ENCODE data around the gene KRT84. TPM values are rescaled to one million over a fixed set of nuclear protein-coding genes. Genes with fewer than 3 reads are reported as not detected.
"Not testable (repeated sequence)": the region's sequence is repeated elsewhere in the genome, so short reads cannot be mapped to it uniquely, and the experiment has no call there.

KRT84 gene
- total RNA-seq, 1 experiment from 2014 or later, result not detected

DNA sequence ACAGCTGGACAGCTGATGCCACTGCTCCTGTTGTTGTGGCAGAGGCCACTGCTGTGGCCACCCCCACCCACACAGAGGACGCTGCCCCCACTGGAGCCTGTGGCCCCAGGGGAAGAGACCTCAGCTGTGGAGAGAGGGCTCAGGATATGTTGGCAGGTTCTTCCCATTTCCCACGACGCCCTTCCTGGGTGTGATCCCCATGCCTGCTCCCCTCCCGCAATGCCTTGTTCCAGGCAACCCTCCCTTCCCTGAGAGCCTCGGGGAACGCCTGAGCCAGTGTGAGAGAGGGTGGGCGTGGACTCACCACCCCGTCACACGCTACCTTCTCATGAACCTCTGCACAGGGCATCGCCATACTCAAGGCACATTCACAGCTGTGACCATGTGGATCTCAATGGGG, 26.4 kb upstream of the KRT84 start:
- intact Hi-C loops (cut with micrococcal nuclease; ENCODE audit: unreplicated experiment), result no loop called here
- H3K9me3 Mint-ChIP-seq (ENCODE audit: low read depth, unreplicated experiment), result no peaks in the 10 kb centered on the region
- H3K4me1 Mint-ChIP-seq (ENCODE audit: low read depth, unreplicated experiment), result no peaks in the 10 kb centered on the region
- H3K27ac Mint-ChIP-seq (ENCODE audit: unreplicated experiment), result no peak overlapping the region
- no peak for DNase-seq
- no peak for TF ChIP-seq CTCF (IDR thresholded peaks at IDR 0.05; ENCODE audit: unreplicated experiment)
- peaks cover 49% of the 10 kb centered on the region for H3K27me3 Mint-ChIP-seq (ENCODE audit: unreplicated experiment)
- BruUV-seq (replicated peaks), result no TSS peak
- H3K36me3 Mint-ChIP-seq (ENCODE audit: insufficient read depth, unreplicated experiment), result no peaks in the 10 kb centered on the region
- no peak overlapping the region for H3K4me3 Mint-ChIP-seq (ENCODE audit: low read depth, unreplicated experiment)
- CTCF ChIA-PET, result no interaction called here

GRCh38 chr12:52410589-52411248, 25.3 kb upstream of the KRT84 start:
- H3K4me3 Mint-ChIP-seq (ENCODE audit: low read depth, unreplicated experiment); H3K4me1 Mint-ChIP-seq (ENCODE audit: low read depth, unreplicated experiment); H3K27ac Mint-ChIP-seq (ENCODE audit: unreplicated experiment): not testable (repeated sequence)

DNA sequence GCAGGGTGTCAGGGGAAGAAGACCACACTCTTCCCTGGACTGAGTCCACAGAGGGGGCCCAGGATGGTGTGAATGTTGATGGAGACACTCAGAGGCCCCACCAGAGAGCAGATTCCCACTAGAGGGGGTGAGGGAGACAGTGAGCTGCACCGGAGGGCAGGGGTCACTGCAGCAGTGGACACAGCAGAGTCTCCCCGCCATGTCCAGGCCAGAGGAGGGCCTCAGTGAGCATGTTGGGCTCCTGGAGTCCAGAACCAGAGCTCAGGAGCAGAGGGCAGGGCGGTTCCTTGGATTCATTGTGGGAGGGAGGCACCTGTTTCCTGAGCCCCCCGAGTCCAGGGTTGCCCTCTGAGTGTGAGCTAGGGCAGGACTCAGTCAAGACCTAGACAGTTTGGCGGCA, 22.5 kb upstream of the KRT84 start:
- no peak overlapping the region for H3K4me3 Mint-ChIP-seq (ENCODE audit: low read depth, unreplicated experiment)
- CTCF ChIA-PET, result interaction anchor here (0.7 kb wide), 1 partner anchor 152 kb away, joined by 4 read pairs; no protein-coding TSS in a partner anchor
- TF ChIP-seq CTCF (IDR thresholded peaks at IDR 0.05; ENCODE audit: unreplicated experiment), result no peak
- H3K36me3 Mint-ChIP-seq (ENCODE audit: insufficient read depth, unreplicated experiment), result no peaks in the 10 kb centered on the region
- BruUV-seq (replicated peaks), result no TSS peak
- no peak for DNase-seq
- intact Hi-C loops (cut with micrococcal nuclease; ENCODE audit: unreplicated experiment), result no loop called here
- H3K4me1 Mint-ChIP-seq (ENCODE audit: low read depth, unreplicated experiment), result no peaks in the 10 kb centered on the region
- H3K9me3 Mint-ChIP-seq (ENCODE audit: low read depth, unreplicated experiment), result no peaks in the 10 kb centered on the region
- peaks cover 35% of the 10 kb centered on the region for H3K27me3 Mint-ChIP-seq (ENCODE audit: unreplicated experiment)
- H3K27ac Mint-ChIP-seq (ENCODE audit: unreplicated experiment), result no peak overlapping the region

More at GRCh38 chr12:52410589-52411248, 25.3 kb upstream of the KRT84 start:
- CTCF ChIA-PET; intact Hi-C loops (cut with micrococcal nuclease; ENCODE audit: unreplicated experiment); H3K9me3 Mint-ChIP-seq (ENCODE audit: low read depth, unreplicated experiment); H3K36me3 Mint-ChIP-seq (ENCODE audit: insufficient read depth, unreplicated experiment); BruUV-seq (replicated peaks); DNase-seq: not testable (repeated sequence)
- H3K27me3 Mint-ChIP-seq (ENCODE audit: unreplicated experiment), result peaks cover 47% of the 10 kb centered on the region

DNA sequence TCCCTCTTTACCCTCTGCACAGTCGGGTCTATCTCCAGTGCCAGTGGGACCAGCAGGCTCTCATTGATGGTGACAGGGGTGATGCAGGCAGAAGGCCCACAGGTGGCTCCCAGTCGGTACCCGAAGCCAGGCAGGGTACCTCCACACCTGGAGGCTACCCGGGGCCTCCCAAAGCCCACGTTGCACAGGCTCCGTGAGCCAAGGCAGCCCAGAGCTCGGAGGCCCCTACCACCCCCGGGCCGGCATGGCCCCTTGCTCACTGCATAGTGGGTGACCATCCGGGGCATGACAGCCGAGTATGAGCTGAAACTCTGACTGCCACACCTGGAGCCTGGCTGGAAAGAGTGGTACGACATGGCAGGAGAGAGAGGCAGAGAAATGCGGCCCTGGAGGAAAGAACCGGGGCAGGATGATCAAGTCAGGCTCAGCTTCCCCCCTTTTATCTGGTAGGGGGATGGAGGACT, 20.5 kb upstream of the KRT84 start, which contains the start of gene KRT82:
TSS of gene KRT82 (minus strand) at position 414 of the 464 bp plus-strand sequence. CDS start at position 356, 58 bp downstream.
- no peak within 1 kb of the TSS for H3K27ac Mint-ChIP-seq (ENCODE audit: unreplicated experiment)
- H3K36me3 Mint-ChIP-seq (ENCODE audit: insufficient read depth, unreplicated experiment), result no peaks in the 10 kb centered on the region
- H3K9me3 Mint-ChIP-seq (ENCODE audit: low read depth, unreplicated experiment), result no peaks in the 10 kb centered on the region
- CTCF ChIA-PET, result no interaction called here
- intact Hi-C loops (cut with micrococcal nuclease; ENCODE audit: unreplicated experiment), result no loop called here
- no TSS peak for BruUV-seq (replicated peaks)
- peaks cover 41% of the 10 kb centered on the region for H3K27me3 Mint-ChIP-seq (ENCODE audit: unreplicated experiment)
- no peak for TF ChIP-seq CTCF (IDR thresholded peaks at IDR 0.05; ENCODE audit: unreplicated experiment)
- no peak within 1 kb of the TSS for H3K4me3 Mint-ChIP-seq (ENCODE audit: low read depth, unreplicated experiment)
- no peaks in the 10 kb centered on the region for H3K4me1 Mint-ChIP-seq (ENCODE audit: low read depth, unreplicated experiment)
- no peak for DNase-seq

- intact Hi-C loops (cut with micrococcal nuclease; ENCODE audit: unreplicated experiment), result no loop called here
- no peaks in the 10 kb centered on the region for H3K36me3 Mint-ChIP-seq (ENCODE audit: insufficient read depth, unreplicated experiment)
- no peak overlapping the region for H3K4me3 Mint-ChIP-seq (ENCODE audit: low read depth, unreplicated experiment)
- no peaks in the 10 kb centered on the region for H3K9me3 Mint-ChIP-seq (ENCODE audit: low read depth, unreplicated experiment)
- H3K27ac Mint-ChIP-seq (ENCODE audit: unreplicated experiment), result no peak overlapping the region
- no peak for TF ChIP-seq CTCF (IDR thresholded peaks at IDR 0.05; ENCODE audit: unreplicated experiment)
- BruUV-seq (replicated peaks), result no TSS peak
- no peak for DNase-seq
- CTCF ChIA-PET, result interaction anchor here (0.8 kb wide), 1 partner anchor 9 kb away, joined by 4 read pairs; no protein-coding TSS in a partner anchor
- H3K27me3 Mint-ChIP-seq (ENCODE audit: unreplicated experiment), result peaks cover 41% of the 10 kb centered on the region
- no peaks in the 10 kb centered on the region for H3K4me1 Mint-ChIP-seq (ENCODE audit: low read depth, unreplicated experiment)
Measured at GRCh38 chr12:52404951-52405350, 19.5 kb upstream of the KRT84 start.
